Measurements from ENCODE around the gene OSBPL7. TPM values are rescaled to one million over a fixed set of nuclear protein-coding genes. Genes with fewer than 3 reads are reported as not detected.

Gene OSBPL7
- total RNA-seq, 3 donors from 2014 or later (not counting 1 experiment from before 2014, with no cell fraction given) = 113 to 162 (median 119) TPM

GRCh38 chr17:47785538-47786123 is 36.0 kb downstream of the OSBPL7 start:
- Mint-ChIP-seq H3K36me3 (no peaks in the 10 kb centered on the region), H3K4me1 (peaks cover 7 to 14% of the 10 kb centered on the region in 2 donors), H3K4me3 (no peak overlapping the region), H3K27ac (no peak overlapping the region), H3K27me3 (ENCODE audit: low read depth in 2 of 2) (peaks cover 17 to 32% of the 10 kb centered on the region in 2 donors), H3K9me3 (no peaks in the 10 kb centered on the region)
- intact Hi-C loops (cut with micrococcal nuclease) = no loop called here
- Histone ChIP-seq H3K4me3 (ENCODE audit: low read length) (no peak overlapping the region), H3K27me3 (ENCODE audit: control insufficient read depth, insufficient read depth, low read length) (peaks cover 2% of the 10 kb centered on the region), H3K36me3 (ENCODE audit: control insufficient read depth, insufficient read depth, low read length) (no peaks in the 10 kb centered on the region), H3K4me1 (ENCODE audit: control insufficient read depth, insufficient read depth, low read length) (peaks cover 8% of the 10 kb centered on the region), H3K9me3 (ENCODE audit: control insufficient read depth, insufficient read depth, low read length) (no peaks in the 10 kb centered on the region), H3K27ac (ENCODE audit: low read length) (no peak overlapping the region)
- TF ChIP-seq, protein P1, sequence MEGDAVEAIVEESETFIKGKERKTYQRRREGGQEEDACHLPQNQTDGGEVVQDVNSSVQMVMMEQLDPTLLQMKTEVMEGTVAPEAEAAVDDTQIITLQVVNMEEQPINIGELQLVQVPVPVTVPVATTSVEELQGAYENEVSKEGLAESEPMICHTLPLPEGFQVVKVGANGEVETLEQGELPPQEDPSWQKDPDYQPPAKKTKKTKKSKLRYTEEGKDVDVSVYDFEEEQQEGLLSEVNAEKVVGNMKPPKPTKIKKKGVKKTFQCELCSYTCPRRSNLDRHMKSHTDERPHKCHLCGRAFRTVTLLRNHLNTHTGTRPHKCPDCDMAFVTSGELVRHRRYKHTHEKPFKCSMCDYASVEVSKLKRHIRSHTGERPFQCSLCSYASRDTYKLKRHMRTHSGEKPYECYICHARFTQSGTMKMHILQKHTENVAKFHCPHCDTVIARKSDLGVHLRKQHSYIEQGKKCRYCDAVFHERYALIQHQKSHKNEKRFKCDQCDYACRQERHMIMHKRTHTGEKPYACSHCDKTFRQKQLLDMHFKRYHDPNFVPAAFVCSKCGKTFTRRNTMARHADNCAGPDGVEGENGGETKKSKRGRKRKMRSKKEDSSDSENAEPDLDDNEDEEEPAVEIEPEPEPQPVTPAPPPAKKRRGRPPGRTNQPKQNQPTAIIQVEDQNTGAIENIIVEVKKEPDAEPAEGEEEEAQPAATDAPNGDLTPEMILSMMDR (IDR thresholded peaks at IDR 0.05) = no peak
- 38% methylated on average over 4 of the region's 5 CpGs for WGBS (ENCODE audit: insufficient coverage)
- ATAC-seq (no peak), DNase-seq (peak in 1 of 2 donors; percentile 42)

GRCh38 chr17:47781397-47781796 is 40.2 kb downstream of the OSBPL7 start:
- no peaks in the 10 kb centered on the region for H3K36me3 Mint-ChIP-seq
- DNase-seq = no peak
- no peak overlapping the region for H3K27ac Mint-ChIP-seq
- Histone ChIP-seq H3K27ac (ENCODE audit: low read length) (no peak overlapping the region), H3K36me3 (ENCODE audit: control insufficient read depth, insufficient read depth, low read length) (no peaks in the 10 kb centered on the region), H3K4me3 (ENCODE audit: low read length) (no peak overlapping the region), H3K9me3 (ENCODE audit: control insufficient read depth, insufficient read depth, low read length) (no peaks in the 10 kb centered on the region), H3K4me1 (ENCODE audit: control insufficient read depth, insufficient read depth, low read length) (peaks cover 3% of the 10 kb centered on the region), H3K27me3 (ENCODE audit: control insufficient read depth, insufficient read depth, low read length) (peaks cover 4% of the 10 kb centered on the region)
- intact Hi-C loops (cut with micrococcal nuclease) = no loop called here
- ATAC-seq = no peak
- 52% methylated on average over 4 of the region's 5 CpGs for WGBS (ENCODE audit: insufficient coverage)
- TF ChIP-seq, protein P1 (IDR thresholded peaks at IDR 0.05) = no peak
- H3K27me3 Mint-ChIP-seq (ENCODE audit: low read depth in 2 of 2) = peaks cover 6 to 25% of the 10 kb centered on the region in 2 donors
- no peak overlapping the region for H3K4me3 Mint-ChIP-seq
- H3K4me1 Mint-ChIP-seq = peaks cover 0 to 5% of the 10 kb centered on the region in 2 donors
- H3K9me3 Mint-ChIP-seq = no peaks in the 10 kb centered on the region

- no peaks in the 10 kb centered on the region for H3K36me3 Mint-ChIP-seq
- Histone ChIP-seq H3K36me3 (ENCODE audit: control insufficient read depth, insufficient read depth, low read length) (no peaks in the 10 kb centered on the region), H3K27ac (ENCODE audit: low read length) (no peak overlapping the region), H3K4me1 (ENCODE audit: control insufficient read depth, insufficient read depth, low read length) (peaks cover 3% of the 10 kb centered on the region), H3K27me3 (ENCODE audit: control insufficient read depth, insufficient read depth, low read length) (peaks cover 4% of the 10 kb centered on the region), H3K4me3 (ENCODE audit: low read length) (no peak overlapping the region), H3K9me3 (ENCODE audit: control insufficient read depth, insufficient read depth, low read length) (no peaks in the 10 kb centered on the region)
- DNase-seq (no peak), ATAC-seq (no peak)
- H3K27me3 Mint-ChIP-seq (ENCODE audit: low read depth in 2 of 2) = peaks cover 18 to 28% of the 10 kb centered on the region in 2 donors
- intact Hi-C loops (cut with micrococcal nuclease) = loop anchor here (5.0 kb wide), 1 partner anchor 114 kb away; no protein-coding TSS in a partner anchor
- H3K9me3 Mint-ChIP-seq = no peaks in the 10 kb centered on the region
- H3K27ac Mint-ChIP-seq = no peak overlapping the region
- no peak overlapping the region for H3K4me3 Mint-ChIP-seq
- 33% methylated on average over 45 of the region's 45 CpGs for WGBS (ENCODE audit: insufficient coverage)
- H3K4me1 Mint-ChIP-seq = peaks cover 0 to 7% of the 10 kb centered on the region in 2 donors
- TF ChIP-seq, protein P1 (IDR thresholded peaks at IDR 0.05) = no peak
These were observed 43.4 kb downstream of the OSBPL7 start for GRCh38 chr17:47778184-47778635.

Measured in natural killer cell (primary cell).